Neural progenitor cell (in vitro differentiated cells): Measurements from ENCODE around the gene DISC1.

ENCODE experiments used
- EZH2 ChIP-seq: fragments of 200-600 bp; sonication (generic); IDR thresholded peaks from 2 replicates; pipeline ENCODE4 v1.6.1; 2017; ENCODE audit warnings: antibody characterized with exemption, mild to moderate bottlenecking, moderate library complexity
- EZH2phosphoT487 ChIP-seq: fragments of 200-600 bp; sonication (generic); IDR thresholded peaks from 2 replicates; pipeline ENCODE4 v1.6.1; 2017; ENCODE audit warnings: antibody characterized with exemption
- TF ChIP-seq, protein P1 (sequence below): fragments of 200-600 bp; sonication (generic); IDR thresholded peaks from 2 replicates; pipeline ENCODE4 v1.5.1; 2017; ENCODE audit warnings: antibody characterized with exemption, mild to moderate bottlenecking

DNA sequence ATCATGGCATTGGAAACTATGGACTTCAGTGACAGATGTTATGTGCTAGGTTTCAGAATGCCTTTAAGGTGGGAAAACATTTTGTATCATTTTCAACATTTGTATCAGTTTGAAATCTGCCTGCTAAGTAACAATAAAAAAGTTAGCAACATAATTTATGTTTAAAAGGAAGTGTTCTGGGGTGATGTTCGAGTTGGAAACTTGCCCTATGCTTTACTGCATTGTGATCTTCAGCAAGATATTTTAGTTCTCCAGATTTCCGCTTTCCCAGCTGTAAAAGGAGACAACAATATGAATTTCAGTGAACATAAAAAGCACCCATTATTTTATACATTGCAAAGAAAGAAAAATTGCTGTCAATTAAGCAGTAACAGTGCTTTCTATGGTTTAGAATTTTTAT is 187.4 kb downstream of the DISC1 start:
- TF ChIP-seq, protein P1, sequence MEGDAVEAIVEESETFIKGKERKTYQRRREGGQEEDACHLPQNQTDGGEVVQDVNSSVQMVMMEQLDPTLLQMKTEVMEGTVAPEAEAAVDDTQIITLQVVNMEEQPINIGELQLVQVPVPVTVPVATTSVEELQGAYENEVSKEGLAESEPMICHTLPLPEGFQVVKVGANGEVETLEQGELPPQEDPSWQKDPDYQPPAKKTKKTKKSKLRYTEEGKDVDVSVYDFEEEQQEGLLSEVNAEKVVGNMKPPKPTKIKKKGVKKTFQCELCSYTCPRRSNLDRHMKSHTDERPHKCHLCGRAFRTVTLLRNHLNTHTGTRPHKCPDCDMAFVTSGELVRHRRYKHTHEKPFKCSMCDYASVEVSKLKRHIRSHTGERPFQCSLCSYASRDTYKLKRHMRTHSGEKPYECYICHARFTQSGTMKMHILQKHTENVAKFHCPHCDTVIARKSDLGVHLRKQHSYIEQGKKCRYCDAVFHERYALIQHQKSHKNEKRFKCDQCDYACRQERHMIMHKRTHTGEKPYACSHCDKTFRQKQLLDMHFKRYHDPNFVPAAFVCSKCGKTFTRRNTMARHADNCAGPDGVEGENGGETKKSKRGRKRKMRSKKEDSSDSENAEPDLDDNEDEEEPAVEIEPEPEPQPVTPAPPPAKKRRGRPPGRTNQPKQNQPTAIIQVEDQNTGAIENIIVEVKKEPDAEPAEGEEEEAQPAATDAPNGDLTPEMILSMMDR, result no peak
- TF ChIP-seq EZH2 (no peak), EZH2phosphoT487 (no peak)
